ENCODE data around the gene GPX1. TPM values are rescaled to one million over a fixed set of nuclear protein-coding genes. Genes with fewer than 3 reads are reported as not detected.

The GPX1 gene
- total RNA-seq, 3 donors from 2014 or later (not counting 1 experiment from before 2014, with no cell fraction given) = 34.7 to 70.0 (median 59.1) TPM

DNA sequence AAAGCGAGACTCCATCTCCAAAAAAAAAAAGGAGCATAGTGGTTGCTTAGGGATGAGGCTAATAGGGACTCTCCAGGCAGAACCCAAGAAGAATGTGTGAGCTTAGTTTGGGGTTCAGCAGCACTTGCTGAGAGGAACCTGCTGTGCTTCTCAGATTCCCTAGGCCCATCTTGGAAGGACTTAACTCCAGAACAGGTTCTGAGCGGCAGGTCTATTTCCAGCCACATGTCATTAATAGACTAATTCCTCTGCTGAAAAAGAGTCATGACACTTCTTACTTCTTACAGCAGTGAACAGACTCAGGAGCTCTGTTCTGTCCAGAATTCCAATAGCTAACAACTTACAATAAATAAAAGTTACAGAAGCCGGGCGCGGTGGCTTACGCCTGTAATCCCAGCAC lies 31.1 kb upstream of the GPX1 start:
- no peaks in the 10 kb centered on the region for H3K27me3 ChIP-seq (ENCODE audit: control insufficient read depth, insufficient read depth, low read length)
- TF ChIP-seq, protein P1, sequence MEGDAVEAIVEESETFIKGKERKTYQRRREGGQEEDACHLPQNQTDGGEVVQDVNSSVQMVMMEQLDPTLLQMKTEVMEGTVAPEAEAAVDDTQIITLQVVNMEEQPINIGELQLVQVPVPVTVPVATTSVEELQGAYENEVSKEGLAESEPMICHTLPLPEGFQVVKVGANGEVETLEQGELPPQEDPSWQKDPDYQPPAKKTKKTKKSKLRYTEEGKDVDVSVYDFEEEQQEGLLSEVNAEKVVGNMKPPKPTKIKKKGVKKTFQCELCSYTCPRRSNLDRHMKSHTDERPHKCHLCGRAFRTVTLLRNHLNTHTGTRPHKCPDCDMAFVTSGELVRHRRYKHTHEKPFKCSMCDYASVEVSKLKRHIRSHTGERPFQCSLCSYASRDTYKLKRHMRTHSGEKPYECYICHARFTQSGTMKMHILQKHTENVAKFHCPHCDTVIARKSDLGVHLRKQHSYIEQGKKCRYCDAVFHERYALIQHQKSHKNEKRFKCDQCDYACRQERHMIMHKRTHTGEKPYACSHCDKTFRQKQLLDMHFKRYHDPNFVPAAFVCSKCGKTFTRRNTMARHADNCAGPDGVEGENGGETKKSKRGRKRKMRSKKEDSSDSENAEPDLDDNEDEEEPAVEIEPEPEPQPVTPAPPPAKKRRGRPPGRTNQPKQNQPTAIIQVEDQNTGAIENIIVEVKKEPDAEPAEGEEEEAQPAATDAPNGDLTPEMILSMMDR (IDR thresholded peaks at IDR 0.05) = no peak
- peaks cover 6% of the 10 kb centered on the region for H3K36me3 ChIP-seq (ENCODE audit: control insufficient read depth, insufficient read depth, low read length)
- intact Hi-C loops (cut with micrococcal nuclease) = loop anchor here (5.0 kb wide), 1 partner anchor 58 kb away; no protein-coding TSS in a partner anchor
- H3K9me3 ChIP-seq (ENCODE audit: control insufficient read depth, insufficient read depth, low read length) = no peaks in the 10 kb centered on the region
- H3K27ac ChIP-seq (ENCODE audit: low read length) = no peak overlapping the region
- ATAC-seq (no peak), DNase-seq (no peak)
- H3K27ac Mint-ChIP-seq = peak overlapping the region; percentile 79 to 83
- H3K27me3 Mint-ChIP-seq (ENCODE audit: low read depth in 2 of 2) = no peaks in the 10 kb centered on the region
- peaks cover 39% of the 10 kb centered on the region for H3K4me1 ChIP-seq (ENCODE audit: control insufficient read depth, insufficient read depth, low read length)
- H3K4me1 Mint-ChIP-seq = peaks cover 46 to 55% of the 10 kb centered on the region in 2 donors
- 98% methylated on average over 6 of the region's 6 CpGs for WGBS (ENCODE audit: insufficient coverage)
- no peak overlapping the region for H3K4me3 ChIP-seq (ENCODE audit: low read length)
- no peaks in the 10 kb centered on the region for H3K9me3 Mint-ChIP-seq
- no peak overlapping the region for H3K4me3 Mint-ChIP-seq
- H3K36me3 Mint-ChIP-seq = no peaks in the 10 kb centered on the region

DNA sequence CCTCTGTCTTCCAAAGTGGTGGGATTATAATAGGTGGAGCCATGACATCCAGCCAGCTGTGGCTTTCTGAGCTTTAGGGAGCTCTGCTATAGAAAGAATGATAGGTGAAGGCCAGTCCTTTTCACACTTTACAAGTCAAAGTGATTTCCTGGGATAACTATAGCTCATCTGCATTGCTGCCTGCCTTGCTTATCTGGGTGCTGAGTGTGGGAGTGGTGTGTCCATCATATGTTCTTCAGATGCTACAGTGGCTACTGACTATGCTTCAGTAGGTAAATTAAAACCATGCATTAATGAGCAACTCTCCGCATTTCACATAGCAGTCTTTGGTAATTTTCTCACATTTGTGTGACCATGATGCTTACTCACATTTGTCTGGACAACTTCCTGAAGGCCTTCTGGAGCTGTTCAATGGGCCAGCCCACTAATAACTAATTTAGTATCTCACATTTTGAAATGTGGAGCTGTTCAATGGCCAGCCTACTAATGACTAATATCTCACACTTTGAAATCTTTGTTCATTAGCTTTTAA lies 30.2 kb upstream of the GPX1 start:
- H3K4me1 Mint-ChIP-seq = peaks cover 53 to 57% of the 10 kb centered on the region in 2 donors

DNA sequence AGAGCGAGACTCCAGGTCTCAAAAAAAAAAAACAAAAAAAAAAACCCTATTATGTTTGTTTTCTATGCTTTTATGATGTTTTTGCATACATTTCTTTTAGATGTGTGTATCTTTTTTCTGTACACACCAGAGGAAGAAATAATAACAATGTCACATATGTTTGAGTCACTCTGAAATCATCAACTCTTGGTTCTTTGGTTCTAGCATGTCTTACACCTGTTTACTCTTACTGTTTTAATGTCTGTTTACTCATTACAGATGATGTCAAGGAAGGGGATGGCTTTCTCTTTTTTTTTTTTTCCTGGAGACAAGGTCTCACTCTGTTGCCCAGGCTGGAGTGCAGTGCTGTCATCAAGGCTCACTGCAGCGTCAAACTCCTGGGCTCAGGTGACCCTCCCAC lies 29.6 kb upstream of the GPX1 start:
- TF ChIP-seq, protein P1 (IDR thresholded peaks at IDR 0.05) = no peak
- Mint-ChIP-seq H3K4me1 (peaks cover 49 to 57% of the 10 kb centered on the region in 2 donors), H3K27me3 (ENCODE audit: low read depth in 2 of 2) (no peaks in the 10 kb centered on the region), H3K4me3 (no peak overlapping the region), H3K36me3 (no peaks in the 10 kb centered on the region), H3K9me3 (no peaks in the 10 kb centered on the region), H3K27ac (peak overlapping the region; percentile 79 to 83)
- Histone ChIP-seq H3K27me3 (ENCODE audit: control insufficient read depth, insufficient read depth, low read length) (no peaks in the 10 kb centered on the region), H3K27ac (ENCODE audit: low read length) (no peak overlapping the region), H3K4me1 (ENCODE audit: control insufficient read depth, insufficient read depth, low read length) (peaks cover 41% of the 10 kb centered on the region), H3K9me3 (ENCODE audit: control insufficient read depth, insufficient read depth, low read length) (no peaks in the 10 kb centered on the region), H3K4me3 (ENCODE audit: low read length) (no peak overlapping the region), H3K36me3 (ENCODE audit: control insufficient read depth, insufficient read depth, low read length) (peaks cover 5% of the 10 kb centered on the region)
- DNase-seq (no peak), ATAC-seq (peak in 2 of 3 donors; percentile 25 to 47)
- 100% methylated on average over 1 of the region's 2 CpGs for WGBS (ENCODE audit: insufficient coverage)
- intact Hi-C loops (cut with micrococcal nuclease) = loop anchor here (5.0 kb wide), 1 partner anchor 60 kb away; no protein-coding TSS in a partner anchor

More for the DNA sequence above, 30.2 kb upstream of the GPX1 start:
- ATAC-seq = peak in 2 of 3 donors; percentile 26
- peaks cover 5% of the 10 kb centered on the region for H3K36me3 ChIP-seq (ENCODE audit: control insufficient read depth, insufficient read depth, low read length)
- Mint-ChIP-seq H3K9me3 (no peaks in the 10 kb centered on the region), H3K27ac (peak overlapping the region; percentile 79 to 83), H3K27me3 (ENCODE audit: low read depth in 2 of 2) (no peaks in the 10 kb centered on the region), H3K36me3 (no peaks in the 10 kb centered on the region), H3K4me3 (peak overlapping the region; percentile 21)
- TF ChIP-seq, protein P1 (IDR thresholded peaks at IDR 0.05) = no peak
- intact Hi-C loops (cut with micrococcal nuclease) = loop anchor here (5.0 kb wide), 1 partner anchor 59 kb away; no protein-coding TSS in a partner anchor
- no peak overlapping the region for H3K27ac ChIP-seq (ENCODE audit: low read length)
- peaks cover 41% of the 10 kb centered on the region for H3K4me1 ChIP-seq (ENCODE audit: control insufficient read depth, insufficient read depth, low read length)
- H3K27me3 ChIP-seq (ENCODE audit: control insufficient read depth, insufficient read depth, low read length) = no peaks in the 10 kb centered on the region
- no peak for DNase-seq
- 52% methylated on average over 1 of the region's 1 CpG for WGBS (ENCODE audit: insufficient coverage)
- no peaks in the 10 kb centered on the region for H3K9me3 ChIP-seq (ENCODE audit: control insufficient read depth, insufficient read depth, low read length)
- H3K4me3 ChIP-seq (ENCODE audit: low read length) = no peak overlapping the region

Measured in natural killer cell (primary cell).